Ishikawa (cell line): ENCODE data around the gene EVI5L.

Experiments used
- EP300 ChIP-seq: IDR thresholded peaks from 2 replicates; pipeline ENCODE4 v1.6.1; 2012; ENCODE audit warnings: borderline replicate concordance
- RAD21 ChIP-seq: IDR thresholded peaks from 2 replicates; pipeline ENCODE4 v1.6.1; 2012; ENCODE audit warnings: low read depth
- TAF1 ChIP-seq: IDR thresholded peaks from 2 replicates; pipeline ENCODE4 v1.6.1; 2012; ENCODE audit warnings: low read depth, mild to moderate bottlenecking
- ZBTB7A ChIP-seq: IDR thresholded peaks from 2 replicates; pipeline ENCODE4 v1.6.1; 2012; ENCODE audit warnings: low read depth

DNA sequence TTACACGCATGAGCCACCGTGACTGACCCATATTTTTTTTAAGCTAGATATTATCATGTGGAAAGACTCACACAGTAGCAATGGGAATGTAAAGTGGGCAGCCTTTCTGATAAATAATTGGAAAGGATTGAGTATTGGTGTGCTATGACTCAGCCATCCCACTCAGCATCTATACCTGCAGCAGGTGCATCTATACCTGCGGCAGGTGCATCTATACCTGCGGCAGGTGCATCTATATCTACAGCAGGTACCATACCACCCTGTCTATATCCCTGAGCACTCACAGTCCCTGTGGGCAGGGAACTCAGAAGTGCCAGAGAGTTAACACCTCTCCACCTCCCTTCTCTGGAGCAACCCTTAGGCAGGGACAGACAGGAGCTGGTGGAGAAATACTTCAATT lies 53.1 kb downstream of the EVI5L start:
- no peak for TF ChIP-seq ZBTB7A
- TF ChIP-seq RAD21 = no peak
- TF ChIP-seq TAF1 = no peak
- no peak for TF ChIP-seq EP300
